ENCODE data around the gene FLT4. TPM values are rescaled to one million over a fixed set of nuclear protein-coding genes. Genes with fewer than 3 reads are reported as not detected.

Gene FLT4
- total and polyA plus RNA-seq, 9 donors = 3.3 to 18.5 (median 7.0) TPM

DNA sequence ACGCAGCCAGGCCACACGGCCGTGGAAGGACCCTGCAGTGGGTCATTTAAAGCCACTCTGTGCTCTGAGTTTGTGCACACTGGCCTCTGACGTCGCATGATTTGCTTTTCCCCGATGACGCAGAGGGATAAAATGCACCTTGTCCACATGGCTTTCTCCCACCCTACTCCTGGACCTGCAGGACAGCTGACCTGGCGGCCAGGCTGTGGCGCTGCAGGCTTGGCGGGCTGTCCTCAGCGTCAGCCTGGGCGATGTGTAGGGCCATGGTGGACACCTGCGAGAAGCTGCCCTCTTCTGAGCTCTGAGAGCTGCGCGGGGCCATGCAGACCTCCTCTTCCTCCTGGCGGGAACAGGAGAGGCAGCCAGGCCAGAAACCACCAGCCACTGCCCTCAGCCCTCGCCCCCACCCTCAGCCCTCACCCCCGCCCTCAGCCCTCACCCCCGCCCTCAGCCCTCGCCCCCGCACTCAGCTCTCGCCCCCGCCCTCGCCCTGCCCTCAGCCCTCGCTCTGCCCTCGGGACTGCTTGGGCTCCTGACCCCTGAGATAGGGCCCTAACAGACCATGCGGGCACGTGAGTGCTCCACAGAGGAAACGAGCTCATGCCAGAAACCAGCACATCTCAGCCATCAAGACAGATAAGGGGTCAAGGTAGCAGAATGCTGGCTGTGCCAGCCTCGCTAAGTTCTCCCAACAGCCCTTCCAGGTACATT, 38.1 kb downstream of the FLT4 start:
- TF ChIP-seq, protein P1, sequence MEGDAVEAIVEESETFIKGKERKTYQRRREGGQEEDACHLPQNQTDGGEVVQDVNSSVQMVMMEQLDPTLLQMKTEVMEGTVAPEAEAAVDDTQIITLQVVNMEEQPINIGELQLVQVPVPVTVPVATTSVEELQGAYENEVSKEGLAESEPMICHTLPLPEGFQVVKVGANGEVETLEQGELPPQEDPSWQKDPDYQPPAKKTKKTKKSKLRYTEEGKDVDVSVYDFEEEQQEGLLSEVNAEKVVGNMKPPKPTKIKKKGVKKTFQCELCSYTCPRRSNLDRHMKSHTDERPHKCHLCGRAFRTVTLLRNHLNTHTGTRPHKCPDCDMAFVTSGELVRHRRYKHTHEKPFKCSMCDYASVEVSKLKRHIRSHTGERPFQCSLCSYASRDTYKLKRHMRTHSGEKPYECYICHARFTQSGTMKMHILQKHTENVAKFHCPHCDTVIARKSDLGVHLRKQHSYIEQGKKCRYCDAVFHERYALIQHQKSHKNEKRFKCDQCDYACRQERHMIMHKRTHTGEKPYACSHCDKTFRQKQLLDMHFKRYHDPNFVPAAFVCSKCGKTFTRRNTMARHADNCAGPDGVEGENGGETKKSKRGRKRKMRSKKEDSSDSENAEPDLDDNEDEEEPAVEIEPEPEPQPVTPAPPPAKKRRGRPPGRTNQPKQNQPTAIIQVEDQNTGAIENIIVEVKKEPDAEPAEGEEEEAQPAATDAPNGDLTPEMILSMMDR (IDR thresholded peaks at IDR 0.05) = no peak
- TF ChIP-seq POLR2A (IDR thresholded peaks at IDR 0.05) (no peak), EP300 (IDR thresholded peaks at IDR 0.05) (no peak)
- intact Hi-C loops (cut with DNase I) = no loop called here
- no peaks in the 10 kb centered on the region for H3K36me3 ChIP-seq
- DNase-seq = no peak
- H3K4me1 ChIP-seq (ENCODE audit: insufficient read depth) = no peaks in the 10 kb centered on the region
- no peaks in the 10 kb centered on the region for H3K9me3 ChIP-seq
- WGBS, 3 donors = 83 to 86% (median 86%) methylated on average over 30 of the region's 30 CpGs
- no peaks in the 10 kb centered on the region for H3K27me3 ChIP-seq
- H3K4me3 ChIP-seq = no peak overlapping the region
- H3K27ac ChIP-seq = no peak overlapping the region

DNA sequence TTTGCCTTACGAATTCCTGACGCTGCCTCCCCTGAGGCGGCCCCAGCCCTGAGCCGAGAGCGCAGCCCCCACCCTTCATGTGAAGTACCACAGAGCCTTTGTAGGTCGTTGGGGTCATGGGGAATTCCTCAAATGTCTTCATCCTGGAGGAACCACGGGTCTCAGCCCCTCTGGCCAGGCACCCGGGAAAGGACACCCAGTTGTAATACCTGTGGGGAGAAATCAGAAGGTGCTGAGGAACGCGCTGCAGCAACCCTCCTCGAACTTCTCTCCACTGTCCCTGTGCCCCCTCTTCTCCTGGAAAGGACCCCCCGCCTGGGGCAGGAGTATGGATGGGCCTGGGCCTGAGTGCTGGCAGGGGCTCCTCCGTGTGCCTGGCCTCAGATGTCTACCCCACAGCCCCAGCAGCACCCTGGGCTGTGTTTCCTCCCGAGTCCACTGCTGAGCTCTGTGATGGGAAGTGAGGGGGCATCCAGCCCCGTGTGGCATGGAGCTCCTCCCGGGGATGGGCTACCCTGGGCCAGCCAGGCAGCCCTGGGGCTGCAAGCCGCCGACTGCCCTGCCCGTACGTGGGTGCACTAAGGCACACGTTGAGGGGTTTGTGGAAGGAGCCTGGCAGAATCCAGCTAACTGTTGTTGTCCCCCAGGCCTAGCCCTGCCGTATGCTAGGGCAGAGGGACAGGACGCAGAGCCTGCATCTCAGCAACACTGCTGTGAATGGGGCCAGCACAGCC, 39.4 kb downstream of the FLT4 start:
- H3K27me3 ChIP-seq = no peaks in the 10 kb centered on the region
- DNase-seq = no peak
- H3K27ac ChIP-seq = no peak overlapping the region
- H3K4me3 ChIP-seq = no peak overlapping the region
- no peaks in the 10 kb centered on the region for H3K9me3 ChIP-seq
- intact Hi-C loops (cut with DNase I) = no loop called here
- no peaks in the 10 kb centered on the region for H3K36me3 ChIP-seq
- no peaks in the 10 kb centered on the region for H3K4me1 ChIP-seq (ENCODE audit: insufficient read depth)
- WGBS, 3 donors = 71 to 75% (median 71%) methylated on average over 19 to 23 of the region's 23 CpGs
- TF ChIP-seq POLR2A (IDR thresholded peaks at IDR 0.05) (no peak), EP300 (IDR thresholded peaks at IDR 0.05) (no peak)
- TF ChIP-seq, protein P1 (IDR thresholded peaks at IDR 0.05) = no peak

DNA sequence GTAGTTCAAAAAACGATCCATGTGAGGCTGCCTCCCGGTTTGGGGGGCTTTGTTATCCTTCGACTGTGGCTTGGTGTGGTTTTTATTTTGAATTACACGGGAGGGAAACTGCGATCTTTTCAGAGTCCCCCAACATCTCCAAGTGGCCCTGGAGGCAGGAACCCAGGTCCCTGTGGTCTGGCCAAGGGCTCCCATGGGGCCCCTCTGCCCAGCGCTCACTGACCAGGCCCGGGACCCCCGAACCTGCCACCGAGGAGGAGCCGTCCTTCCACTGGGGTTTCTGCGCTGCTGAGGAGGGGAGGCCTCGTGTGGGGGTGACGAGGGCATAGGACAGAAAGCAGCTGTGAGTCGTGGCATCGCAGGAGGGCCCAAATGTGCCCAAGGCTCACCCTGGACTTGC, 40.0 kb downstream of the FLT4 start:
- TF ChIP-seq, protein P1 (IDR thresholded peaks at IDR 0.05) = no peak
- TF ChIP-seq EP300 (IDR thresholded peaks at IDR 0.05) = no peak
- TF ChIP-seq POLR2A (IDR thresholded peaks at IDR 0.05) = no peak
- 64 to 71% (median 65%) methylated on average over 13 to 15 of the region's 15 CpGs for WGBS, 3 donors
- intact Hi-C loops (cut with DNase I) = no loop called here

DNA sequence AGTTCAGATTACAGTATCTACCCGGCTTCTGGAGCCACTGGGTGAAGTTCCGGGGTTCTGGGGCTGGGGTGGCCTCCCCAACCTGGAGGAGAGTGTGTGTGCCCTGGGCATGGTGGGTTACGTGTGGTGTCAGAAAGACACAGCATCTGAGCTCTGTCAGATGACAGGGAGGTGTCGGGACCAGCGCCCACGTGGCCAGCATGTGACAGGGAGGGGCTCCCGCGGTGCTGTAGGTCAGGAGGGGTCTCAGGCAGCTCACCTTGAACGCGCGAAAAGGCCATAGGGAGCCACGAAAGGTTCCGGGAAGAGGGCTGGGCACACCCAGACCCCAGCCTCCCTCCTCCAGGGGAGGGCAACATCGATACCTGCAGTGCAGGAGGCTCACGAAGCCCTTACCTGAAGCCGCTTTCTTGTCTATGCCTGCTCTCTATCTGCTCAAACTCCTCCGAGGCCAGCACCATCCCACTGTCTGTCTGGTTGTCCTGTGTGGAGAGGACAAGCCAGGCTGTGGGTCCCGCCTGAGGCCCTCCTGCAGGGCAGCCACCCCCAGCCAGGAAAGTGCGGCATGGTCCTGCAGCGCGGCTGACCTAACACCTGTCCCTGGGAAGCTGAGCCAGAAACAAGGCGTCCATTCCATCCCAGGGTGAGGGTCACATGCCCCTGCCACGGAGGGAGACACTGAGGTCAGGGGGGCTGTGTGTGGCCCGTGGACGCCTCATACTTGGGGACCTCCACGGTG, 40.7 kb downstream of the FLT4 start:
- Histone ChIP-seq H3K9me3 (no peaks in the 10 kb centered on the region), H3K4me3 (no peak overlapping the region), H3K36me3 (no peaks in the 10 kb centered on the region), H3K27ac (no peak overlapping the region), H3K27me3 (no peaks in the 10 kb centered on the region), H3K4me1 (ENCODE audit: insufficient read depth) (no peaks in the 10 kb centered on the region)
- DNase-seq = no peak
- WGBS, 3 donors = 81 to 86% (median 84%) methylated on average over 26 of the region's 26 CpGs
- intact Hi-C loops (cut with DNase I) = no loop called here
- TF ChIP-seq EP300 (IDR thresholded peaks at IDR 0.05) (no peak), POLR2A (IDR thresholded peaks at IDR 0.05) (no peak)
- TF ChIP-seq, protein P1 (IDR thresholded peaks at IDR 0.05) = no peak

More for the DNA sequence above, 40.0 kb downstream of the FLT4 start:
- DNase-seq = no peak
- no peaks in the 10 kb centered on the region for H3K36me3 ChIP-seq
- H3K9me3 ChIP-seq = no peaks in the 10 kb centered on the region
- H3K27ac ChIP-seq = no peak overlapping the region
- no peaks in the 10 kb centered on the region for H3K27me3 ChIP-seq
- H3K4me3 ChIP-seq = no peak overlapping the region
- H3K4me1 ChIP-seq (ENCODE audit: insufficient read depth) = no peaks in the 10 kb centered on the region

Data from ovary (tissue), 9 donors.